ENCODE data around the gene MKNK2. TPM values are rescaled to one million over a fixed set of nuclear protein-coding genes. Genes with fewer than 3 reads are reported as not detected.

The MKNK2 gene
- total and polyA plus RNA-seq, 2 of the 13 experiments (the other 11 are each of a cell fraction or from before 2014, with no cell fraction given): 44.9 to 112 TPM

DNA sequence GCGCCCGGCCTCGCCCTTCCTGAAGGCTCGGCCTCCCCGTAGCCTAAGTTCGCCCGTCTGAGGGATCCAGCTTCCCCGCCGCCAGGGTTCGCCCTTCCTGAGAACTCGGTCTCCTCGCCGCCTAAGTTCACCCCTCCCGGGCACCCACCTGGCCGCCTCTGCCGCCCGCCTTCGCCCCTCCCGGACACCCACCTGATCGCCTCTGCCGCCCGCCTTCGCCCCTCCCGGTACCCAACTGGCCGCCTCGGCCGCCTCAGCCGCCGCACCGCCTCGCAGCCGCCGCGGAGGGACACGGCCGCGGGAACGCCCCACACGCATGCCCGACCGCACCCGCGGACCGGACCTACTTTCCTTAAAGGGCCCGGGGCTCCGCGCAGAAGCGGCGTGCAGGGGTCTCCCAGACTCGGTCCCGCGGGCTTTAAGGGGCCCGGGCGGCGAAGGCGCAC lies 45.0 kb upstream of the MKNK2 start, which contains the start of gene MOB3A (continued):
- TF ChIP-seq ZBTB14 (CRISPR knock-in tag; IDR thresholded peaks at IDR 0.05) (peak; percentile 43), PBX2 (CRISPR knock-in tag; IDR thresholded peaks at IDR 0.05) (no peak), NFKB2 (CRISPR knock-in tag; IDR thresholded peaks at IDR 0.05; ENCODE audit: borderline replicate concordance) (peak; percentile 84), PCBP1 (IDR thresholded peaks at IDR 0.05; ENCODE audit: borderline replicate concordance, low read depth, low read length) (no peak), MXI1 (IDR thresholded peaks at IDR 0.05; ENCODE audit: borderline replicate concordance, low read depth, low read length) (peak; percentile 91; the same call in 1 of the 3 replicates), LBX2 (CRISPR knock-in tag; IDR thresholded peaks at IDR 0.05; ENCODE audit: borderline replicate concordance) (peak; percentile 76; the same call in 1 of the 2 replicates), NFYC (CRISPR knock-in tag; IDR thresholded peaks at IDR 0.05) (no peak), ZNF557 (CRISPR knock-in tag; IDR thresholded peaks at IDR 0.05) (no peak), NCOR1 (IDR thresholded peaks at IDR 0.05; ENCODE audit: borderline replicate concordance, low read length) (0 out of 2 replicates have a peak, but pooled peaks have one; percentile 33), SOX5 (CRISPR knock-in tag; IDR thresholded peaks at IDR 0.05; ENCODE audit: borderline replicate concordance) (peak; percentile 39; the same call in 1 of the 2 replicates)
- TF ChIP-seq, protein P1, sequence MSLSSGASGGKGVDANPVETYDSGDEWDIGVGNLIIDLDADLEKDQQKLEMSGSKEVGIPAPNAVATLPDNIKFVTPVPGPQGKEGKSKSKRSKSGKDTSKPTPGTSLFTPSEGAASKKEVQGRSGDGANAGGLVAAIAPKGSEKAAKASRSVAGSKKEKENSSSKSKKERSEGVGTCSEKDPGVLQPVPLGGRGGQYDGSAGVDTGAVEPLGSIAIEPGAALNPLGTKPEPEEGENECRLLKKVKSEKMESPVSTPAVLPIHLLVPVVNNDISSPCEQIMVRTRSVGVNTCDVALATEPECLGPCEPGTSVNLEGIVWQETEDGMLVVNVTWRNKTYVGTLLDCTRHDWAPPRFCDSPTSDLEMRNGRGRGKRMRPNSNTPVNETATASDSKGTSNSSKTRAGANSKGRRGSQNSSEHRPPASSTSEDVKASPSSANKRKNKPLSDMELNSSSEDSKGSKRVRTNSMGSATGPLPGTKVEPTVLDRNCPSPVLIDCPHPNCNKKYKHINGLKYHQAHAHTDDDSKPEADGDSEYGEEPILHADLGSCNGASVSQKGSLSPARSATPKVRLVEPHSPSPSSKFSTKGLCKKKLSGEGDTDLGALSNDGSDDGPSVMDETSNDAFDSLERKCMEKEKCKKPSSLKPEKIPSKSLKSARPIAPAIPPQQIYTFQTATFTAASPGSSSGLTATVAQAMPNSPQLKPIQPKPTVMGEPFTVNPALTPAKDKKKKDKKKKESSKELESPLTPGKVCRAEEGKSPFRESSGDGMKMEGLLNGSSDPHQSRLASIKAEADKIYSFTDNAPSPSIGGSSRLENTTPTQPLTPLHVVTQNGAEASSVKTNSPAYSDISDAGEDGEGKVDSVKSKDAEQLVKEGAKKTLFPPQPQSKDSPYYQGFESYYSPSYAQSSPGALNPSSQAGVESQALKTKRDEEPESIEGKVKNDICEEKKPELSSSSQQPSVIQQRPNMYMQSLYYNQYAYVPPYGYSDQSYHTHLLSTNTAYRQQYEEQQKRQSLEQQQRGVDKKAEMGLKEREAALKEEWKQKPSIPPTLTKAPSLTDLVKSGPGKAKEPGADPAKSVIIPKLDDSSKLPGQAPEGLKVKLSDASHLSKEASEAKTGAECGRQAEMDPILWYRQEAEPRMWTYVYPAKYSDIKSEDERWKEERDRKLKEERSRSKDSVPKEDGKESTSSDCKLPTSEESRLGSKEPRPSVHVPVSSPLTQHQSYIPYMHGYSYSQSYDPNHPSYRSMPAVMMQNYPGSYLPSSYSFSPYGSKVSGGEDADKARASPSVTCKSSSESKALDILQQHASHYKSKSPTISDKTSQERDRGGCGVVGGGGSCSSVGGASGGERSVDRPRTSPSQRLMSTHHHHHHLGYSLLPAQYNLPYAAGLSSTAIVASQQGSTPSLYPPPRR (CRISPR knock-in tag; IDR thresholded peaks at IDR 0.05; ENCODE audit: borderline replicate concordance): no peak
- TF ChIP-seq, protein P2, sequence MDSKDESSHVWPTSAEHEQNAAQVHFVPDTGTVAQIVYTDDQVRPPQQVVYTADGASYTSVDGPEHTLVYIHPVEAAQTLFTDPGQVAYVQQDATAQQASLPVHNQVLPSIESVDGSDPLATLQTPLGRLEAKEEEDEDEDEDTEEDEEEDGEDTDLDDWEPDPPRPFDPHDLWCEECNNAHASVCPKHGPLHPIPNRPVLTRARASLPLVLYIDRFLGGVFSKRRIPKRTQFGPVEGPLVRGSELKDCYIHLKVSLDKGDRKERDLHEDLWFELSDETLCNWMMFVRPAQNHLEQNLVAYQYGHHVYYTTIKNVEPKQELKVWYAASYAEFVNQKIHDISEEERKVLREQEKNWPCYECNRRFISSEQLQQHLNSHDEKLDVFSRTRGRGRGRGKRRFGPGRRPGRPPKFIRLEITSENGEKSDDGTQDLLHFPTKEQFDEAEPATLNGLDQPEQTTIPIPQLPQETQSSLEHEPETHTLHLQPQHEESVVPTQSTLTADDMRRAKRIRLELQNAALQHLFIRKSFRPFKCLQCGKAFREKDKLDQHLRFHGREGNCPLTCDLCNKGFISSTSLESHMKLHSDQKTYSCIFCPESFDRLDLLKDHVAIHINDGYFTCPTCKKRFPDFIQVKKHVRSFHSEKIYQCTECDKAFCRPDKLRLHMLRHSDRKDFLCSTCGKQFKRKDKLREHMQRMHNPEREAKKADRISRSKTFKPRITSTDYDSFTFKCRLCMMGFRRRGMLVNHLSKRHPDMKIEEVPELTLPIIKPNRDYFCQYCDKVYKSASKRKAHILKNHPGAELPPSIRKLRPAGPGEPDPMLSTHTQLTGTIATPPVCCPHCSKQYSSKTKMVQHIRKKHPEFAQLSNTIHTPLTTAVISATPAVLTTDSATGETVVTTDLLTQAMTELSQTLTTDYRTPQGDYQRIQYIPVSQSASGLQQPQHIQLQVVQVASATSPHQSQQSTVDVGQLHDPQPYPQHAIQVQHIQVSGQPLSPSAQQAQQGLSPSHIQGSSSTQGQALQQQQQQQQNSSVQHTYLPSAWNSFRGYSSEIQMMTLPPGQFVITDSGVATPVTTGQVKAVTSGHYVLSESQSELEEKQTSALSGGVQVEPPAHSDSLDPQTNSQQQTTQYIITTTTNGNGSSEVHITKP (CRISPR knock-in tag; IDR thresholded peaks at IDR 0.05; ENCODE audit: low read depth): no peak
- TF ChIP-seq, protein P3, sequence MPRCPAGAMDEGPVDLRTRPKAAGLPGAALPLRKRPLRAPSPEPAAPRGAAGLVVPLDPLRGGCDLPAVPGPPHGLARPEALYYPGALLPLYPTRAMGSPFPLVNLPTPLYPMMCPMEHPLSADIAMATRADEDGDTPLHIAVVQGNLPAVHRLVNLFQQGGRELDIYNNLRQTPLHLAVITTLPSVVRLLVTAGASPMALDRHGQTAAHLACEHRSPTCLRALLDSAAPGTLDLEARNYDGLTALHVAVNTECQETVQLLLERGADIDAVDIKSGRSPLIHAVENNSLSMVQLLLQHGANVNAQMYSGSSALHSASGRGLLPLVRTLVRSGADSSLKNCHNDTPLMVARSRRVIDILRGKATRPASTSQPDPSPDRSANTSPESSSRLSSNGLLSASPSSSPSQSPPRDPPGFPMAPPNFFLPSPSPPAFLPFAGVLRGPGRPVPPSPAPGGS (CRISPR knock-in tag; IDR thresholded peaks at IDR 0.05): no peak; the same call in 1 of the 2 replicates

Measured in HepG2 (cell line).